SU-DHL-6 (cell line): ENCODE results near the gene ZNF33B.

Experiments used
- H2AFZ ChIP-seq: fragments of 200-600 bp; sonication (generic); 2 replicates; pipeline ENCODE4 v1.6.1; 2014; ENCODE audit warnings: low read depth, mild to moderate bottlenecking, moderate library complexity, mixed read lengths, antibody characterized with exemption, low read length; ENCODE audit not compliant: severe bottlenecking
- H3F3A ChIP-seq: fragments of 200-600 bp; shearing (Covaris generic); 2 replicates; pipeline ENCODE4 v1.6.0; 2016; ENCODE audit warnings: antibody characterized with exemption, mild to moderate bottlenecking; ENCODE audit not compliant: insufficient read depth
- H3K27ac ChIP-seq: fragments of 200-600 bp; sonication (generic); 2 replicates; pipeline ENCODE4 v1.5.1; 2016; ENCODE audit warnings: low read depth, mild to moderate bottlenecking, low read length, moderate library complexity, mixed read lengths
- H3K27me3 ChIP-seq: fragments of 200-600 bp; sonication (generic), shearing (Covaris generic); 2 replicates; pipeline ENCODE4 v1.6.0; 2014; ENCODE audit warnings: mild to moderate bottlenecking, low read length
- H3K36me3 ChIP-seq: fragments of 200-600 bp; sonication (generic); 2 replicates; pipeline ENCODE4 v1.6.1; 2014; ENCODE audit warnings: mild to moderate bottlenecking, low read length, mixed read lengths
- H3K4me2 ChIP-seq: fragments of 300-600, 200-600 bp; shearing (Covaris generic), sonication (generic); 2 replicates; pipeline ENCODE4 v1.6.0; 2014; ENCODE audit warnings: low read length, low read depth, mild to moderate bottlenecking; ENCODE audit not compliant: poor library complexity, severe bottlenecking
- H3K4me3 ChIP-seq: fragments of 200-600 bp; sonication (generic); 2 replicates; pipeline ENCODE4 v1.5.1; 2014; ENCODE audit warnings: antibody characterized with exemption, low read length, mild to moderate bottlenecking, mixed read lengths; ENCODE audit not compliant: insufficient read depth, poor library complexity, severe bottlenecking
- H3K79me2 ChIP-seq: fragments of 200-600 bp; sonication (generic); 2 replicates; pipeline ENCODE4 v1.6.1; 2014; ENCODE audit warnings: mild to moderate bottlenecking, low read length, moderate library complexity; ENCODE audit not compliant: insufficient read depth
- H3K9ac ChIP-seq: fragments of 200-600 bp; sonication (generic); 2 replicates; pipeline ENCODE4 v1.7.0; 2014; ENCODE audit warnings: mild to moderate bottlenecking, low read length
- H3K9me2 ChIP-seq: fragments of 200-600 bp; sonication (generic); replicated peaks from 2 replicates; pipeline ENCODE4 v1.6.1; 2014; ENCODE audit warnings: low read length; ENCODE audit not compliant: insufficient read depth
- H3K9me3 ChIP-seq: fragments of 200-600 bp; sonication (generic); 2 replicates; pipeline ENCODE4 v1.6.1; 2014; ENCODE audit warnings: low read length, mixed read lengths; ENCODE audit not compliant: insufficient read depth
- H4K20me1 ChIP-seq: fragments of 200-600 bp; sonication (generic); 2 replicates; pipeline ENCODE4 v1.6.1; 2014; ENCODE audit warnings: low read depth, mild to moderate bottlenecking, antibody characterized with exemption, low read length, moderate library complexity, mixed read lengths
- EZH2phosphoT487 ChIP-seq: fragments of 200-600 bp; sonication (generic), shearing (Covaris generic); conservative IDR thresholded peaks from 2 replicates; pipeline ENCODE4 v1.6.1; 2018; ENCODE audit warnings: mild to moderate bottlenecking, antibody characterized with exemption, low read length, moderate library complexity, mixed read lengths
- TF ChIP-seq, protein P1 (sequence below): fragments of 200-600 bp; sonication (generic); IDR thresholded peaks from one replicate; pipeline ENCODE4 v1.5.1; 2017; ENCODE audit warnings: antibody characterized with exemption, mild to moderate bottlenecking, low read length, moderate library complexity; ENCODE audit not compliant: insufficient read depth, poor library complexity, severe bottlenecking

The ZNF33B gene

DNA sequence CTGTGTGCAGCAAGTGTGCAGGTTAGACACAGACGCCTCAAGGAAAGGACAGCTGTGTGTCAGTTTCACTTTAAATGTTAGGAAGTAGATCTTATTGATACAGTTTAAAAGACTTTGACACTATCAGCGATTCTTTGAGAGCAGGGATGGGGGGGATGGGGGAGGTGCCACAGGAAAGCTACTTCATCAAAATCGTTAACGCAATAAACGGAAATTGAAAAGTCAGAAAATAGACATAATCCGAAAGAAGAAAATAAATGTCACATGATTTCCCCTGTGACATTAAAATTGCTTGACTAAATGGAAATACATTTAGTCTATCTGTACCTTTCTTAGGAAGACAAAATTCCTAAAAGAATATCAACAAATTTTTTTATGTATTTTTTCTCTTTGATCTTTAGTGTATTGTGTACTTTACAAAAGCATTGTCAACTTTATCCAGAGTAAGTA lies 476 bp upstream of the ZNF33B start:
- H3K36me3 ChIP-seq, result no peaks in the 10 kb centered on the region
- peak overlapping the region; percentile 75 for H3K9ac ChIP-seq
- peak overlapping the region; percentile 91 for H2AFZ ChIP-seq
- peaks cover 15% of the 10 kb centered on the region for H3K79me2 ChIP-seq
- no peaks in the 10 kb centered on the region for H3K9me3 ChIP-seq
- no peaks in the 10 kb centered on the region for H3K9me2 ChIP-seq
- no peak for TF ChIP-seq EZH2phosphoT487
- TF ChIP-seq, protein P1, sequence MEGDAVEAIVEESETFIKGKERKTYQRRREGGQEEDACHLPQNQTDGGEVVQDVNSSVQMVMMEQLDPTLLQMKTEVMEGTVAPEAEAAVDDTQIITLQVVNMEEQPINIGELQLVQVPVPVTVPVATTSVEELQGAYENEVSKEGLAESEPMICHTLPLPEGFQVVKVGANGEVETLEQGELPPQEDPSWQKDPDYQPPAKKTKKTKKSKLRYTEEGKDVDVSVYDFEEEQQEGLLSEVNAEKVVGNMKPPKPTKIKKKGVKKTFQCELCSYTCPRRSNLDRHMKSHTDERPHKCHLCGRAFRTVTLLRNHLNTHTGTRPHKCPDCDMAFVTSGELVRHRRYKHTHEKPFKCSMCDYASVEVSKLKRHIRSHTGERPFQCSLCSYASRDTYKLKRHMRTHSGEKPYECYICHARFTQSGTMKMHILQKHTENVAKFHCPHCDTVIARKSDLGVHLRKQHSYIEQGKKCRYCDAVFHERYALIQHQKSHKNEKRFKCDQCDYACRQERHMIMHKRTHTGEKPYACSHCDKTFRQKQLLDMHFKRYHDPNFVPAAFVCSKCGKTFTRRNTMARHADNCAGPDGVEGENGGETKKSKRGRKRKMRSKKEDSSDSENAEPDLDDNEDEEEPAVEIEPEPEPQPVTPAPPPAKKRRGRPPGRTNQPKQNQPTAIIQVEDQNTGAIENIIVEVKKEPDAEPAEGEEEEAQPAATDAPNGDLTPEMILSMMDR, result no peak
- peak overlapping the region; percentile 99 for H3K4me2 ChIP-seq
- peak overlapping the region; percentile 79 for H3K27ac ChIP-seq
- no peaks in the 10 kb centered on the region for H3K27me3 ChIP-seq
- 0 out of 2 replicates have a peak, but pooled peaks cover 5% of the 10 kb centered on the region for H3F3A ChIP-seq
- no peaks in the 10 kb centered on the region for H4K20me1 ChIP-seq
- H3K4me3 ChIP-seq, result peak overlapping the region; percentile 75

DNA sequence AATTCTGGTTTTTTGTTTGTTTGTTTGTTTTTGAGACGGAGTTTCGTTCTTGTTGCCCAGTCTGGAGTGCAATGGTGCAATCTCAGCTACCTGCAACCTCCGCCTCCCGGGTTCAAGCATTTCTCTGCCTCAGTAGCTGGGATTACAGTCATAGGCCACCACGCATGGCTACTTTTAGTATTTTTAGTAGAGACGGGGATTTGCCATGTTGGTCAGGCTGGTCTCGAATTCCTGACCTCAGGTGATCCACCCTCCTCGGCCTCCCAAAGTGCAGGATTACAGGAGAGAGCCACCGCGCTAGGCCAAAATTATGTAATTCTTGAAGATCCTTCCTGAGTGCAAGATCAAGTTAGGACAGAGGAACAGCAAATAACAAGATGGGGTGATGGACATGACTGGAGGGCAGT lies 719 bp downstream of the ZNF33B start:
- no peak for TF ChIP-seq EZH2phosphoT487
- TF ChIP-seq, protein P1, result no peak
- Histone ChIP-seq H3K79me2 (peaks cover 15% of the 10 kb centered on the region), H4K20me1 (no peaks in the 10 kb centered on the region), H3K4me2 (peak overlapping the region; percentile 99), H3K27me3 (no peaks in the 10 kb centered on the region), H3K27ac (peak overlapping the region; percentile 64), H3K36me3 (no peaks in the 10 kb centered on the region), H3K9ac (peak overlapping the region; percentile 75), H2AFZ (peak overlapping the region; percentile 98), H3K9me3 (no peaks in the 10 kb centered on the region), H3K9me2 (no peaks in the 10 kb centered on the region), H3F3A (0 out of 2 replicates have a peak, but pooled peaks cover 5% of the 10 kb centered on the region), H3K4me3 (peak overlapping the region; percentile 75)

DNA sequence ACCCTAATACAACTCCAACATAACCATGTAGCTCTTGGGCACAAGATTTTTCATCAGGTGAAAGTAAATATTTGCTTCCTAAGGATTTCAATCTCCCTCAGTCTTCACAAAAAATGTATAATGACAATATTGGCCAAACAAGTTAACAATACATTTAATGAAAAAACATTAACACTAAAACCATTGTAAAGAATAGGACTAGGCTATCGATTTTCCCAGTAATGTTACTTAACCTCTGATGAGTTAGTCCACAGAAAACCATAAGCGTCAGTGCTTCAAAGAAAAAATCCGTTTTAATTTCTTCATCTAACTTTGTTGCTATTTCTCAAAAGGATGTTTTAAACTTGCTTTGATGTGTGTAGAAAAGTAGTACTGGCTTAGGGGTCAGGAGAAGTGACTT lies 1.2 kb downstream of the ZNF33B start:
- Histone ChIP-seq H3F3A (0 out of 2 replicates have a peak, but pooled peaks cover 5% of the 10 kb centered on the region), H3K79me2 (peaks cover 15% of the 10 kb centered on the region), H3K9me2 (no peaks in the 10 kb centered on the region), H4K20me1 (no peaks in the 10 kb centered on the region), H3K27ac (peak overlapping the region; percentile 64), H3K4me2 (peak overlapping the region; percentile 99), H3K4me3 (peak overlapping the region; percentile 75), H3K27me3 (no peaks in the 10 kb centered on the region), H3K9ac (peak overlapping the region; percentile 75), H2AFZ (peak overlapping the region; percentile 98), H3K36me3 (no peaks in the 10 kb centered on the region), H3K9me3 (no peaks in the 10 kb centered on the region)
- TF ChIP-seq EZH2phosphoT487, result no peak
- TF ChIP-seq, protein P1, result no peak
